Measurements from ENCODE around the gene HSDL2. TPM values are rescaled to one million over a fixed set of nuclear protein-coding genes. Genes with fewer than 3 reads are reported as not detected.
A peak's percentile ranks its signal among the peaks of the same experiment; 100 is the strongest.

Gene HSDL2
- total and polyA plus RNA-seq, 2 of the 4 experiments (the other 2 are of a cell fraction) = 17.7 to 65.8 TPM

DNA sequence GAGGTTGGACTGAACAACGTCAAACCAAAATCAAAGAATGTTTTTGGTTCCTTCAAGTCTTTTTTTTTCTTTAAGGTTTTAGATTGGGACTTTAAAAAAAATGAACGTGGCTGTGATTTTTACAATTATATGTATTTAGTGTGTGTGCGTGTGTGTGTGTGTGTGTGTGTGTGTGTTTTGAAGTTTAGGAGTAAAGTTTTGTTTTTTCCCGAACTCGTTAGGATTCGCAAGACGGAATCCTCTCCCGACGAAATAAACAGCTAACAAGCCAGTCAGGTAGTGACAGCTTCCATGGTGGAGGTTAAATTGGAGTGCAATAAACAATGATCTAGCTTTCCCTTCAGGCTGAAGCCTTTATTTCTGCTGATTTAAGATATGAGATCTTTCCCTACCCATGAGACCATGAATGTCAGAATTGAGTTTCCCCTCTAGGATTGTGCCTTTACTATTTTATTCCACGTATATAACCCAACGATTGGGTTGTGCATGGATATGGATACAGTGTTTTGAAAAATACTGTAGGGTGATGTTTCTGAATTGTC is 108.0 kb downstream of the HSDL2 start:
- H2AFZ ChIP-seq (replicated peaks; ENCODE audit: low read length, poor library complexity) = peak overlapping the region; percentile 92

More for the DNA sequence above, 108.0 kb downstream of the HSDL2 start:
- intact Hi-C loops (cut with micrococcal nuclease) (loop anchor here (2.0 to 5.0 kb wide), 2 partner anchors 69 to 223 kb away; no protein-coding TSS in a partner anchor), dilution Hi-C loops (cut with HindIII; ENCODE audit: low sequenced_read_pairs, unreplicated experiment) (no loop called here), in situ Hi-C loops (cut with MboI; ENCODE audit: low sequenced_read_pairs) (no loop called here)
- H3K27me3 ChIP-seq (ENCODE audit: control insufficient read depth, insufficient read depth, low read length) = no peaks in the 10 kb centered on the region
- TSS peak; percentile 44 for BruUV-seq (replicated peaks)
- no peak overlapping the region for H2BK120ac ChIP-seq (ENCODE audit: low read depth, low read length)
- H3K18ac ChIP-seq (ENCODE audit: low read depth, low read length) = no peak overlapping the region
- TF ChIP-seq RFX5 (IDR thresholded peaks at IDR 0.05; ENCODE audit: low read depth, low read length) (no peak), CEBPB (IDR thresholded peaks at IDR 0.05; ENCODE audit: low read depth, low read length) (no peak), FOS (IDR thresholded peaks at IDR 0.05; ENCODE audit: low read depth, low read length) (no peak), CHD1 (IDR thresholded peaks at IDR 0.05; ENCODE audit: low read depth, low read length) (no peak), MAZ (IDR thresholded peaks at IDR 0.05; ENCODE audit: borderline replicate concordance, low read depth, low read length) (no peak), ELK1 (IDR thresholded peaks at IDR 0.05; ENCODE audit: borderline replicate concordance, low read depth, low read length) (no peak), POLR2A (IDR thresholded peaks at IDR 0.05; ENCODE audit: low read depth, low read length) (no peak), RCOR1 (IDR thresholded peaks at IDR 0.05; ENCODE audit: insufficient replicate concordance, low read length) (no peak), SMC3 (IDR thresholded peaks at IDR 0.05; ENCODE audit: low read depth, low read length) (no peak)
- TF ChIP-seq, protein P1, sequence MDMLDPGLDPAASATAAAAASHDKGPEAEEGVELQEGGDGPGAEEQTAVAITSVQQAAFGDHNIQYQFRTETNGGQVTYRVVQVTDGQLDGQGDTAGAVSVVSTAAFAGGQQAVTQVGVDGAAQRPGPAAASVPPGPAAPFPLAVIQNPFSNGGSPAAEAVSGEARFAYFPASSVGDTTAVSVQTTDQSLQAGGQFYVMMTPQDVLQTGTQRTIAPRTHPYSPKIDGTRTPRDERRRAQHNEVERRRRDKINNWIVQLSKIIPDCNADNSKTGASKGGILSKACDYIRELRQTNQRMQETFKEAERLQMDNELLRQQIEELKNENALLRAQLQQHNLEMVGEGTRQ (IDR thresholded peaks at IDR 0.05; ENCODE audit: low read depth, low read length) = no peak
- TF ChIP-seq, protein P2, sequence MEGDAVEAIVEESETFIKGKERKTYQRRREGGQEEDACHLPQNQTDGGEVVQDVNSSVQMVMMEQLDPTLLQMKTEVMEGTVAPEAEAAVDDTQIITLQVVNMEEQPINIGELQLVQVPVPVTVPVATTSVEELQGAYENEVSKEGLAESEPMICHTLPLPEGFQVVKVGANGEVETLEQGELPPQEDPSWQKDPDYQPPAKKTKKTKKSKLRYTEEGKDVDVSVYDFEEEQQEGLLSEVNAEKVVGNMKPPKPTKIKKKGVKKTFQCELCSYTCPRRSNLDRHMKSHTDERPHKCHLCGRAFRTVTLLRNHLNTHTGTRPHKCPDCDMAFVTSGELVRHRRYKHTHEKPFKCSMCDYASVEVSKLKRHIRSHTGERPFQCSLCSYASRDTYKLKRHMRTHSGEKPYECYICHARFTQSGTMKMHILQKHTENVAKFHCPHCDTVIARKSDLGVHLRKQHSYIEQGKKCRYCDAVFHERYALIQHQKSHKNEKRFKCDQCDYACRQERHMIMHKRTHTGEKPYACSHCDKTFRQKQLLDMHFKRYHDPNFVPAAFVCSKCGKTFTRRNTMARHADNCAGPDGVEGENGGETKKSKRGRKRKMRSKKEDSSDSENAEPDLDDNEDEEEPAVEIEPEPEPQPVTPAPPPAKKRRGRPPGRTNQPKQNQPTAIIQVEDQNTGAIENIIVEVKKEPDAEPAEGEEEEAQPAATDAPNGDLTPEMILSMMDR (conservative IDR thresholded peaks at IDR 0.05; ENCODE audit: low read depth, low read length) = no peak
- no peak for DNase-seq
- no peak overlapping the region for H2BK5ac ChIP-seq (ENCODE audit: low read depth, low read length, poor library complexity, severe bottlenecking)
- no peak overlapping the region for H4K5ac ChIP-seq (ENCODE audit: low read depth, low read length)
- no peak overlapping the region for H3K14ac ChIP-seq (replicated peaks; ENCODE audit: low read depth, low read length)
- no peaks in the 10 kb centered on the region; the same call in 1 of the 2 replicates for H4K20me1 ChIP-seq (ENCODE audit: insufficient read depth, low read length)
- no peak overlapping the region for H4K8ac ChIP-seq (ENCODE audit: low read depth in 2 of 2, low read length in 2 of 2)
- no peak overlapping the region for H2BK20ac ChIP-seq (ENCODE audit: low read depth, low read length)
- no peak overlapping the region for H3K56ac ChIP-seq (ENCODE audit: extremely low read depth, insufficient read depth, low read length)
- H3K4ac ChIP-seq (ENCODE audit: low read depth, low read length) = no peak overlapping the region
- ATAC-seq (ENCODE audit: low read depth) = no peak
- H3K9ac ChIP-seq (ENCODE audit: low read depth, low read length) = peak overlapping the region; percentile 53; the same call in 1 of the 2 replicates
- H3K4me3 ChIP-seq (ENCODE audit: insufficient read depth, low read depth, low read length) = peak overlapping the region; percentile 77
- H2AK9ac ChIP-seq (replicated peaks; ENCODE audit: low read depth, low read length, poor library complexity) = no peak overlapping the region
- peaks cover 5% of the 10 kb centered on the region for H3K9me1 ChIP-seq (ENCODE audit: insufficient read depth, low read length)
- H2BK15ac ChIP-seq (ENCODE audit: low read depth, low read length) = no peak overlapping the region
- H3K9me3 ChIP-seq (ENCODE audit: control insufficient read depth, insufficient read depth, low read length) = no peaks in the 10 kb centered on the region; the same call in 1 of the 2 replicates
- H3K4me2 ChIP-seq (ENCODE audit: low read depth, low read length) = peak overlapping the region; percentile 95
- H3K4me1 ChIP-seq (ENCODE audit: control insufficient read depth, insufficient read depth, low read length) = peaks cover 6% of the 10 kb centered on the region; the same call in 1 of the 2 replicates
- peaks cover 7 to 19% of the 10 kb centered on the region in 2 experiments; a peak in 3 of 4 replicates for H3K79me1 ChIP-seq (ENCODE audit: low read depth in 1 of 2, low read length in 2 of 2)
- no CpG with 5 or more reads among the region's 11 CpGs for WGBS, 2 experiments (ENCODE audit: extremely low coverage in 2 of 2, insufficient read length in 1 of 2)
- CTCF ChIA-PET = interaction anchor here (0.5 kb wide), 1 partner anchor 21 kb away, joined by 7 read pairs; no protein-coding TSS in a partner anchor
- POLR2A ChIA-PET (ENCODE audit: unreplicated experiment) = interaction anchor here (0.6 to 0.7 kb wide), 2 partner anchors 109 to 340 kb away, joined by 3 to 6 read pairs; no protein-coding TSS in a partner anchor
- no peak overlapping the region for H3K23ac ChIP-seq (ENCODE audit: low read depth, low read length)
- no peak overlapping the region for H3K27ac ChIP-seq (ENCODE audit: insufficient read depth, low read length)
- no peaks in the 10 kb centered on the region for H3K36me3 ChIP-seq (ENCODE audit: control insufficient read depth, insufficient read depth, low read length)
- H2AK5ac ChIP-seq (ENCODE audit: low read depth, low read length) = no peak overlapping the region
- H4K91ac ChIP-seq (ENCODE audit: insufficient read depth, low read depth, low read length) = no peak overlapping the region
